Right ventricle myocardium superior (tissue), 1 donor: ENCODE data around the gene GTF2F2. TPM values are rescaled to one million over a fixed set of nuclear protein-coding genes. Genes with fewer than 3 reads are reported as not detected.

Experiments
- total RNA-seq: library from RNA; stranded (reverse); fragmentation: NEBNext Ultra II Directional; extraction: Animal tissue kit (Norgen Biotek cat#: 25700); gene quantifications from one replicate; pipeline ENCODE4 v1.2.1, GENCODE V29; 2021
- donor health status: DM: no; HTN: yes; CAD: no; lungs with severe emphysema.

GTF2F2 gene
- total RNA-seq, 1 donor from 2014 or later: 22.3 TPM

Other genes with a start within 250 kb of the GTF2F2 start
- 2.6 TPM for gene NUFIP1, start 131.0 kb upstream of the GTF2F2 start, total RNA-seq
- gene GPALPP1, start 131.0 kb upstream of the GTF2F2 start, total RNA-seq: 9.4 TPM
- not detected for gene KCTD4, start 80.5 kb downstream of the GTF2F2 start, total RNA-seq
- gene TPT1, start 220.7 kb downstream of the GTF2F2 start, total RNA-seq: 4,220 TPM